Stimulated activated CD8-positive, alpha-beta memory T cell treated with anti-CD3 and anti-CD28 coated beads, Interleukin-4, amount 100 ng/mL, for 4 hours (primary cell): ENCODE data around the gene AKAP12.
"Not testable (repeated sequence)": the region's sequence is repeated elsewhere in the genome, so short reads cannot be mapped to it uniquely, and the experiment has no call there.

Experiments used
- DNase-seq, 2 donors: peaks; one replicate each; pipeline ENCODE4 v3.0.0-alpha.2; 2020; ENCODE audit warnings: low read depth in 2 of 2, low spot score in 1 of 2

AKAP12 gene

GRCh38 chr6:151310852-151311767, 71.3 kb downstream of the AKAP12 start:
- DNase-seq: no peak

- DNase-seq: no peak
Observed at GRCh38 chr6:151313066-151313491, 73.3 kb downstream of the AKAP12 start.

- not testable (repeated sequence) for DNase-seq
Observed at GRCh38 chr6:151315661-151316060, 75.9 kb downstream of the AKAP12 start.

- DNase-seq: no peak
Observed at GRCh38 chr6:151317103-151317994, 77.6 kb downstream of the AKAP12 start.

- no peak for DNase-seq
Observed at GRCh38 chr6:151317995-151318365, 78.2 kb downstream of the AKAP12 start.

GRCh38 chr6:151320140-151320539, 80.4 kb downstream of the AKAP12 start:
- DNase-seq: no peak

- no peak for DNase-seq
Observed at GRCh38 chr6:151321438-151321837, 81.7 kb downstream of the AKAP12 start.

- DNase-seq: no peak
Observed at GRCh38 chr6:151322570-151322969, 82.8 kb downstream of the AKAP12 start.

- peak; percentile 25 to 42 for DNase-seq
Observed at GRCh38 chr6:151323791-151324487, 84.2 kb downstream of the AKAP12 start.

- no peak for DNase-seq
Observed at GRCh38 chr6:151324488-151324825, 84.7 kb downstream of the AKAP12 start.

- DNase-seq: no peak
Observed at GRCh38 chr6:151325075-151326050, 85.6 kb downstream of the AKAP12 start.

- DNase-seq: no peak
Observed at GRCh38 chr6:151326116-151326825, 86.5 kb downstream of the AKAP12 start.

- no peak for DNase-seq
Observed at GRCh38 chr6:151327101-151327500, 87.3 kb downstream of the AKAP12 start.

GRCh38 chr6:151330130-151330696, 90.4 kb downstream of the AKAP12 start:
- no peak for DNase-seq

- DNase-seq: no peak
Observed at GRCh38 chr6:151335930-151336329, 96.2 kb downstream of the AKAP12 start.

- DNase-seq: no peak
Observed at GRCh38 chr6:151338651-151339200, 99.0 kb downstream of the AKAP12 start.

GRCh38 chr6:151339369-151339768, 99.6 kb downstream of the AKAP12 start:
- DNase-seq: no peak

GRCh38 chr6:151340219-151340978, 100.6 kb downstream of the AKAP12 start:
- no peak for DNase-seq
